HG02571 (cell line): Measurements from ENCODE around the gene NUDT4B.
A peak's percentile ranks its signal among the peaks of the same experiment; 100 is the strongest.
"Not testable (repeated sequence)": the region's sequence is repeated elsewhere in the genome, so short reads cannot be mapped to it uniquely, and the experiment has no call there.

Source experiments
- ATAC-seq: cut with Tn5 transposase; IDR thresholded peaks from one replicate; pipeline ENCODE4 v1.9.1; 2021; ENCODE audit warnings: mild to moderate bottlenecking, moderate library complexity; ENCODE audit not compliant: unreplicated experiment

NUDT4B gene

DNA sequence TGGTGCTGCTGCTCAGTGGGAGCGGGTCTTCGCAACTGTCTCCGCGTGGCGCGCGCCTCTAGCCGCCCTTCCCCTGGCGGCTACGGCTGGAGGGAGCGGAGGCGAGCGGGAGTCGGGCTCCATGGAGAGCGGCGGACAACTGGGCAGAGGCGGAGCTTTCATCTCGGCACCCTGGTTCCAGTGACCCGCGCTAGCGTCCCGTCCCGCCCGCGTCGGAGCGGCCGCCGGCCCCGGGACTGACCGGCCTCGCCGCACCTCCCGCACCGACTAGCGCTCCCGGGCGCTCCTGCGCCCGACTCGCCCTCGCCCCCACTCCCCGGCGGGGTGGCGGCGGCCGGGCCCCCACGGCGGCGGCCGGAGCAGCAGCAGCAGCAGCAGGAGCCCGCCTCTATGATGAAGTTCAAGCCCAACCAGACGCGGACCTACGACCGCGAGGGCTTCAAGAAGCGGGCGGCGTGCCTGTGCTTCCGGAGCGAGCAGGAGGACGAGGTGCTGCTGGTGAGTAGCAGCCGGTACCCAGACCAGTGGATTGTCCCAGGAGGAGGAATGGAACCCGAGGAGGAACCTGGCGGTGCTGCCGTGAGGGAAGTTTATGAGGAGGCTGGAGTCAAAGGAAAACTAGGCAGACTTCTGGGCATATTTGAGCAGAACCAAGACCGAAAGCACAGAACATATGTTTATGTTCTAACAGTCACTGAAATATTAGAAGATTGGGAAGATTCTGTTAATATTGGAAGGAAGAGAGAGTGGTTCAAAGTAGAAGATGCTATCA lies at the start of gene NUDT4B:
NUDT4B (plus strand) TSS at position 212 of the 772 bp plus-strand sequence; CDS start at position 391, 179 bp downstream.
- peak; percentile 53 for ATAC-seq

GRCh38 chr1:148699357-148699756 lies 49.2 kb upstream of the NUDT4B start:
- not testable (repeated sequence) for ATAC-seq

DNA sequence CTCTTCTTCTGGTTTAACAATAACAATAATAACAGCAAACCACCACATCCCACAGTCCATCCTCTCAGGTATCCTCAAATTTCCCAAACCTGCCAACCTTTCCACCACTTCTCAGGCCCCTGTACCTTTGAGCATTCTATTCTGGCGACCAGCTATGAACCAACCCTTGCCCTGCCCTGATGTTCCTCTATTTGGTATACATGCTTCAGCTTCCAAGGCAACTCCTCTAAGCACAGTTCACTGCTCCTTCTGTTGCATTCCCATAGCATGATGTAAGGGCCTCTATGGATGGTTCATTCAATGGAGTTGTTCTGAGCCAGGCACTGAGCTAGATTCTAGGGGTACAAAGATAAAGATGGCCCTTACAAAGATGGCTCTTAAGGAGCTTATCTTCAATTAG lies 46.3 kb upstream of the NUDT4B start:
- ATAC-seq: not testable (repeated sequence)

DNA sequence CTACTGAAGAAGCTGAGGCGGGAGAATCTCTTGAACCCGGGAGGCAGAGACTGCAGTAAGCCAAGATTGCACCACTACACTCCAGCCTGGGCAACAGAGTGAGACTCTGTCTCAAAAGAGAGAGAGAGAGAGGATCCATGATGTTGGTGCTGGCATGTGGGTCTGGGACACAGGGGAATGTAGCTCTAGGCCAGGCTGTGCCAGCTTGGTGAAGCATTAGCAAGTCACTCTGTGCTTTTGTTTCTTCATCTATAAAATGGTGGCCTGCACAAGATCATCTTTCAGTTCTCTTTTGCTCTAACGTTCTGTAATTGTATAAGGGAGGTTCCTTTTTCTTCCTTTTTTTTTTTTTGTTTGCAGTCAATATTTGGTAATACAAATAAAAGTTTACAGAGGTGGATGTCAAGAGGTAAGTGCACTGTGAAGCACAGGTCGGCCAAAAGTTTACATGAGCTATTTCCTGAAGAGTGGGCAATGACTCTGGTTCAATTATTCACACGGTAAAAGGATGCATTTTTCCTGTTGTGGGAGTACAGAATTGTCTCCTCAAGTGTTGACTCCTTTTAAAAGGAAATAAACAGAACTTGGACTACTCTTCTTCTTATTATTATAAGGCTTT lies 44.5 kb upstream of the NUDT4B start:
- not testable (repeated sequence) for ATAC-seq

GRCh38 chr1:148705316-148705948 lies 43.1 kb upstream of the NUDT4B start:
- ATAC-seq: not testable (repeated sequence)

DNA sequence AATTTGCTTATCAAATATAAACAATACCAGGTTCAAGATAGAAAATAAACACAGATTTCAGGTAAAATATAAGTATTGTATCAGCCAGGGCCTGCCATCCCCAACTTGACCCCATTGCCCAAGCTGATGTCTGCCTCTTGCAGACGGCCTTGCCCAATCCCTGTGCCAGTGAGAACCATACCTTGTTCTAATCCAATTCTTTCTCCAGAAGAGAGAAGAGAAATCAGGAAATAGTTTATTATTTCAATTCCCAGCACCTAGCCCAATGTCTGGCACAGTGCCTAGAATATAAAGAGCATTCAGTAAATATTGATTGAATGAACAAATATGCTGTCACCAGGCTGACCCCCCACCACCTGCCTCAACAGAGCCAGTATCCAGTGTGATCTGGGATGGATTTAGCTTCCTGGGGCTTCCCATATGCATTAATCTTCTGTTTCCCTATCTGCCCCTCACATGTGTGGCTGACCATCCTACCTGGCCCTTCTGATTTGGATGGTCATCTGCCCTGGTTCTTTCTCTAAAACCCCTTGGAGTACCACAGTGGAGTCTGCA lies 39.7 kb upstream of the NUDT4B start:
- not testable (repeated sequence) for ATAC-seq

DNA sequence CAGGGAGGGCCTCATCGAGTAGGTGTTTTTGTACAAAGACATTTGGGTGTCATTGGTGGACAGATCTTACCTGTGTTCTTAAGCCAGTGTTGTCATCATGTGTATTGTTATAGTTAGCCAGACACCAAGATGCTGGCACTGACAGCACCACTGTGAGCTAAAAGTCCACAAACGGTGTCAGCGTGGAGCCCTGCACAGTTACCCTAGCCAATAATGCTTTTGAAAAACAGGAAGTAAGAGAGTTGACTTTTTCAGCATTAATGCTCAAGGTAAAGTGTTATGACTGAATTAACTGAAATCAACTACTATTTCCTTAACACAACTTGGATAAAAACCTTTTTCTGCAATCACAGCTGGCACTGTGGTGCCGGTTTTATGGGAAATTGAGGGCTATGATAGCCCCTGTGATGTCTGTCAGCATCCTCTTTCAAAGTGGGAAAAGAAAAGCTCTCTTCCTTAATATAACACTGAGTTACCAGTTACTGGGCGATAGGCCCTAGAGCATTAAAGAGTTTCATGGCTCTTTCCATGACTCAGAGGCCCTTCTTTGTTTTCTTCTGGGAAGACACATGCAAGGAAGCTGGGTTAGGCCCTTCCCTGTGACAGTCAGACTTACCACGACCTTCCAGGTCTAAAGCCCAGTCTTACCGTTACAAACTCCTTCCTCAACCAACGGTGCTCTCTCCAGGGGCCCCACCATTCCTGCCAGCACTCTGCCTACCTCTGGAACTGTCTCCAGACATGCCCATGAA lies 37.6 kb upstream of the NUDT4B start:
- ATAC-seq: not testable (repeated sequence)

- ATAC-seq: not testable (repeated sequence)
These were observed 36.2 kb upstream of the NUDT4B start for GRCh38 chr1:148712353-148712752.

DNA sequence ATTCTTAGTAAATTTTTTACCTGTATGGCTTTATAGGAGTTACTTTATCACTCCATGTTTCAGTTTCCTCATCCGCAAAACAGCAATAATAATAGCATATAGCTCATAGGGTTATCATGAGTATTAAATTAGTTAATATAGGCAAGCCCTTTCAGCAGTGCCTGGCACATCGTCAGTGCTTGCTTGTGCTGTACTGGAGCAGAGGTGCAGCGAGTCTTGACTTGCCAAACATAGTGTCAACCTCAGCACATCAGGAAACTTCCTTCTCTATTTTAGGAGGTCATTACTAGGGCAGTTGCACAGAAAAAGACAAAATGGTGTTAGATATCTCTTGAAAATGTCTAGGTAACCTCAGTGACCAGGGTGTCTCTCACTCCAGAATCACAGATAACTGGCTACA lies 33.1 kb upstream of the NUDT4B start:
- ATAC-seq: not testable (repeated sequence)

- ATAC-seq: not testable (repeated sequence)
These were observed 31.5 kb upstream of the NUDT4B start for GRCh38 chr1:148716966-148717520.

GRCh38 chr1:148720918-148721317 lies 27.7 kb upstream of the NUDT4B start:
- not testable (repeated sequence) for ATAC-seq

GRCh38 chr1:148722758-148723157 lies 25.8 kb upstream of the NUDT4B start:
- not testable (repeated sequence) for ATAC-seq

- ATAC-seq: not testable (repeated sequence)
These were observed 25.1 kb upstream of the NUDT4B start for GRCh38 chr1:148723515-148723914.

- ATAC-seq: not testable (repeated sequence)
These were observed 23.7 kb upstream of the NUDT4B start for GRCh38 chr1:148724872-148725271.

- ATAC-seq: not testable (repeated sequence)
These were observed 20.7 kb upstream of the NUDT4B start for GRCh38 chr1:148727862-148728261.

DNA sequence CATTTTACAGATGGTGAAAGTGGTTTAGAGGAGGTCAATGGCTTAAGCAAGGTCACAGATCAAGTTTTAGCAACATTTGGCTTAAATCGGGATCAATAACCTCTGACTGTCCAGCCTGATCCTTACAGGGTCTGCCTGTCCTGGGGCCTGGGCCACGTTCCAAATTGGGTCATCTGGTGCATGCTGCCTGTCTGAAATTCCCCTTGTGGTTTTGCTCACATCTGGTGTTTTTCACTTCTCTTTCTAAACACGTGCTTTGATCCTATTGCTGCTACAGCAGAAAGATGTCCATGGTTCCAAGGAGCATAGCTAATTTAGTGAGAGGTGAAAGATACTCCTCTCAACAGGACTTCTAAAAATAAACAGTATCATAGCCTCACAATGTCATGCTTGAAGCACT lies 19.4 kb upstream of the NUDT4B start:
- peak; percentile 64 for ATAC-seq

- ATAC-seq: peak; percentile 11
These were observed 19.0 kb upstream of the NUDT4B start for GRCh38 chr1:148729541-148729940.

DNA sequence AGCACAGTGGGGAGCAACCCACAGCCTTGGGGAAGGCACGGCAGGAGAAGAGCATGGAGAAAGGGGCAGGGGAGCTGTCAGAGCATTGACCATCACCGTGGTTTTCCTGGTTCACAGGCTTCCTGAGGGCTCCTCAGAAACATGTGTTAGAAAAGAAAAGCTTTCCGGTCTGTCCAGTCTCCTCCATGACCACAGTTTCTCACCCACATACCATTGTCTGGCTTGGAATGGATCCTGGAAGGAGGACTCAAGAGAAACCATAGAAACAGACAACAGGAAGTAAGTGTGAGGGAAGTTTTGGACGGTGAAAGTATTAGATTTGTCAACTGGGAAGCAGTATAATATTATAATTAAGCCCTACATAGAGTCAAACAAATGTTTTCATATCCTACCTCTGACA lies 16.3 kb upstream of the NUDT4B start:
- not testable (repeated sequence) for ATAC-seq

- ATAC-seq: peak; percentile 71
These were observed 14.8 kb upstream of the NUDT4B start for GRCh38 chr1:148733585-148734310.

GRCh38 chr1:148734311-148734662 lies 14.3 kb upstream of the NUDT4B start:
- not testable (repeated sequence) for ATAC-seq
